A673 (cell line): ENCODE measurements around the gene ODAPH. TPM values are rescaled to one million over a fixed set of nuclear protein-coding genes. Genes with fewer than 3 reads are reported as not detected.

Source experiments
- BruUV-seq: library from RNA; stranded (reverse); fragments of 400-500 nt; replicated peaks from 2 replicates; lab custom pipeline; 2021; lab: Mats Ljungman, UMichigan
- CTCF ChIA-PET: fragments of 300-600 bp; sonication (Branson Sonifier 250); formaldehyde crosslinking; loops from one replicate; lab custom pipeline; 2022; ENCODE audit warnings: antibody characterized with exemption; lab: Charles Lee
- POLR2A ChIA-PET: fragments of 300-600 bp; sonication (Branson Sonifier 250); formaldehyde crosslinking; loops from one replicate; lab custom pipeline; 2022; ENCODE audit warnings: antibody characterized with exemption; ENCODE audit not compliant: low non-redundant PET; lab: Charles Lee
- DNase-seq: peaks from one replicate; pipeline ENCODE4 v3.0.0-alpha.2; 2015; ENCODE audit warnings: low spot score
- H3K27ac ChIP-seq: fragments of 200-600 bp; sonication (generic); 2 replicates; pipeline ENCODE4 v1.5.1; 2016; ENCODE audit warnings: mixed run types, low read depth, mild to moderate bottlenecking, mixed read lengths, antibody characterized with exemption, low read length; ENCODE audit not compliant: poor library complexity, severe bottlenecking
- H3K27me3 ChIP-seq: fragments of 200-600 bp; sonication (generic); replicated peaks from 2 replicates; pipeline ENCODE4 v1.6.1; 2017; ENCODE audit warnings: mixed run types, low read depth, mild to moderate bottlenecking, mixed read lengths, antibody characterized with exemption, low read length; ENCODE audit not compliant: insufficient read depth, poor library complexity
- H3K36me3 ChIP-seq: fragments of 200-600 bp; sonication (generic); 2 replicates; pipeline ENCODE4 v1.6.1; 2016; ENCODE audit warnings: mixed run types, mild to moderate bottlenecking, mixed read lengths, antibody characterized with exemption, low read length; ENCODE audit not compliant: insufficient read depth, poor library complexity, severe bottlenecking
- H3K4me1 ChIP-seq: fragments of 200-600 bp; sonication (generic); 2 replicates; pipeline ENCODE4 v1.6.1; 2017; ENCODE audit warnings: mixed run types, mild to moderate bottlenecking, mixed read lengths, antibody characterized with exemption, low read length; ENCODE audit not compliant: insufficient read depth, poor library complexity, severe bottlenecking
- H3K4me3 ChIP-seq: fragments of 200-600 bp; sonication (generic); 2 replicates; pipeline ENCODE4 v1.5.1; 2016; ENCODE audit warnings: low read depth, mixed run types, mild to moderate bottlenecking, mixed read lengths, low read length; ENCODE audit not compliant: poor library complexity, severe bottlenecking
- H3K9me3 ChIP-seq: fragments of 200-600 bp; sonication (generic); 2 replicates; pipeline ENCODE4 v1.6.1; 2016; ENCODE audit warnings: mixed run types, low read depth, mild to moderate bottlenecking, mixed read lengths, antibody characterized with exemption, low read length; ENCODE audit not compliant: poor library complexity, severe bottlenecking
- EZH2 ChIP-seq: fragments of 200-600 bp; sonication (generic); IDR thresholded peaks from 2 replicates; pipeline ENCODE4 v1.6.1; 2017; ENCODE audit warnings: borderline replicate concordance, low read depth, mild to moderate bottlenecking, mixed read lengths, antibody characterized with exemption, low read length; ENCODE audit not compliant: poor library complexity, severe bottlenecking
- intact Hi-C: fragments of 100-400 bp; cut with micrococcal nuclease; formaldehyde crosslinking; loops from one replicate; pipeline ENCODE4 v1.10.0; 2022; ENCODE audit not compliant: unreplicated experiment
- total RNA-seq: library from RNA; stranded (reverse); gene quantifications from 2 replicates; pipeline ENCODE4 v1.2.3, GENCODE V29; 2021
- TF ChIP-seq, protein P1 (sequence below): fragments of 300-800, 200-600 bp; sonication (generic); conservative IDR thresholded peaks from 2 replicates; pipeline ENCODE4 v1.5.1; 2017; ENCODE audit warnings: low read depth, mild to moderate bottlenecking, antibody characterized with exemption, low read length, moderate library complexity, mixed read lengths

ODAPH gene
- total RNA-seq, 1 experiment from 2014 or later: not detected

GRCh38 chr4:75552452-75552851 is 3.4 kb upstream of the ODAPH start:
- ChIA-PET POLR2A (no interaction called here), CTCF (no interaction called here)
- H3K4me1 ChIP-seq: no peaks in the 10 kb centered on the region
- no peaks in the 10 kb centered on the region for H3K27me3 ChIP-seq
- intact Hi-C loops: no loop called here
- no peak overlapping the region for H3K27ac ChIP-seq
- no TSS peak for BruUV-seq
- TF ChIP-seq, protein P1, sequence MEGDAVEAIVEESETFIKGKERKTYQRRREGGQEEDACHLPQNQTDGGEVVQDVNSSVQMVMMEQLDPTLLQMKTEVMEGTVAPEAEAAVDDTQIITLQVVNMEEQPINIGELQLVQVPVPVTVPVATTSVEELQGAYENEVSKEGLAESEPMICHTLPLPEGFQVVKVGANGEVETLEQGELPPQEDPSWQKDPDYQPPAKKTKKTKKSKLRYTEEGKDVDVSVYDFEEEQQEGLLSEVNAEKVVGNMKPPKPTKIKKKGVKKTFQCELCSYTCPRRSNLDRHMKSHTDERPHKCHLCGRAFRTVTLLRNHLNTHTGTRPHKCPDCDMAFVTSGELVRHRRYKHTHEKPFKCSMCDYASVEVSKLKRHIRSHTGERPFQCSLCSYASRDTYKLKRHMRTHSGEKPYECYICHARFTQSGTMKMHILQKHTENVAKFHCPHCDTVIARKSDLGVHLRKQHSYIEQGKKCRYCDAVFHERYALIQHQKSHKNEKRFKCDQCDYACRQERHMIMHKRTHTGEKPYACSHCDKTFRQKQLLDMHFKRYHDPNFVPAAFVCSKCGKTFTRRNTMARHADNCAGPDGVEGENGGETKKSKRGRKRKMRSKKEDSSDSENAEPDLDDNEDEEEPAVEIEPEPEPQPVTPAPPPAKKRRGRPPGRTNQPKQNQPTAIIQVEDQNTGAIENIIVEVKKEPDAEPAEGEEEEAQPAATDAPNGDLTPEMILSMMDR: no peak
- TF ChIP-seq EZH2: no peak
- H3K4me3 ChIP-seq: no peak overlapping the region
- DNase-seq: no peak
- no peaks in the 10 kb centered on the region for H3K36me3 ChIP-seq
- H3K9me3 ChIP-seq: no peaks in the 10 kb centered on the region

- Histone ChIP-seq H3K4me3 (no peak overlapping the region), H3K27me3 (no peaks in the 10 kb centered on the region), H3K36me3 (no peaks in the 10 kb centered on the region), H3K27ac (no peak overlapping the region), H3K4me1 (no peaks in the 10 kb centered on the region), H3K9me3 (no peaks in the 10 kb centered on the region)
- ChIA-PET POLR2A (no interaction called here), CTCF (no interaction called here)
- TF ChIP-seq, protein P1: no peak
- TF ChIP-seq EZH2: no peak
- intact Hi-C loops: no loop called here
- no peak for DNase-seq
- no TSS peak for BruUV-seq
These were observed 1.8 kb downstream of the ODAPH start for GRCh38 chr4:75557696-75558095.

- no peak overlapping the region for H3K27ac ChIP-seq
- POLR2A ChIA-PET: no interaction called here
- no peaks in the 10 kb centered on the region for H3K9me3 ChIP-seq
- no peaks in the 10 kb centered on the region for H3K36me3 ChIP-seq
- intact Hi-C loops: no loop called here
- no peak overlapping the region for H3K4me3 ChIP-seq
- BruUV-seq: no TSS peak
- DNase-seq: no peak
- TF ChIP-seq EZH2: no peak
- TF ChIP-seq, protein P1: no peak
- CTCF ChIA-PET: no interaction called here
- no peaks in the 10 kb centered on the region for H3K27me3 ChIP-seq
- H3K4me1 ChIP-seq: no peaks in the 10 kb centered on the region
These were observed 5.9 kb downstream of the ODAPH start for GRCh38 chr4:75561789-75562188.
